ENCODE data around the gene COL13A1.

Gene COL13A1

GRCh38 chr10:69870591-69870990 lies 68.9 kb downstream of the COL13A1 start:
- DNase-seq: no peak

GRCh38 chr10:69871074-69871473 lies 69.4 kb downstream of the COL13A1 start:
- DNase-seq: no peak

GRCh38 chr10:69872323-69872722 lies 70.6 kb downstream of the COL13A1 start:
- no peak for DNase-seq

- no peak for DNase-seq
Measured at GRCh38 chr10:69873135-69873639, 71.5 kb downstream of the COL13A1 start.

- DNase-seq: no peak
Measured at GRCh38 chr10:69874449-69874848, 72.7 kb downstream of the COL13A1 start.

DNA sequence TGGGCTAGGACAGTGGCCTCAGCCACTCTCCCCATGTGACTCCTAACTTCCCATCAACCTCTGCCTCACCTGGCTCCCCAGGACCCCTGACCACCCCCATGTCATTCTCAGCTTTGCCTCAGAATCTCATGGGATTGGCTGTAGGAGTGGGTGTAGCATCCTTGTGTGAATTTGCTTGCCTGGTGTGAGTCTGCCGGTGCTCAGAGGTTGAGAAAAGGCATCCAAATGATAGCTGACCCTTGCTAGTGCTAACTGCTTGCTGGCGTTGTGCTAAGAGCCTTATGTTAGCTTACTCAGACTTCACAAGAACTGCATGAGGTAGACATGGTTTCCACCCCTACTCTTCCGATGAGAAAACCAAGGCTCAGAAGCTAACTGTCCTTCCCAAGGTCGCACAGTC lies 74.2 kb downstream of the COL13A1 start:
- DNase-seq: no peak

DNA sequence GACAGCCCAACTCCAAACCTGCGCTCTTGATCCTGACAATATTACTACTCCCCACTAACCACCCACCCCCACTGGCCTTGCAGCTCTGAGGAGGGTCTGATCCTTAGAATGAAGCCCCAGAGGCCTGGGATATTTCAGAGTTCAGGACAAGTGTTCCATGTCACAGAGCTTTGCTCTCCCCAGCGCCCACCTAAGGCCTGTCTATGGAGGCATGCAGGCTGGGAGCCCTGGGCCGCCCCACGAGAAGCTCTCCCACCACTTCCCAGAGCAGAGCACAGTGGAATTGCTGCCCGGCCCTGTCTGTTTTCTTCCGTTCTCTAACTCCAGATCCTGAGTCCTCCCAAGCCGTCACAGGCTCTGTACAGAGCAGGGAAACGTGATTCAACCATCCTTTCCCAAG lies 74.6 kb downstream of the COL13A1 start:
- DNase-seq: no peak

GRCh38 chr10:69876931-69877330 lies 75.2 kb downstream of the COL13A1 start:
- DNase-seq: no peak

- DNase-seq: no peak
Measured at GRCh38 chr10:69878038-69878437, 76.3 kb downstream of the COL13A1 start.

DNA sequence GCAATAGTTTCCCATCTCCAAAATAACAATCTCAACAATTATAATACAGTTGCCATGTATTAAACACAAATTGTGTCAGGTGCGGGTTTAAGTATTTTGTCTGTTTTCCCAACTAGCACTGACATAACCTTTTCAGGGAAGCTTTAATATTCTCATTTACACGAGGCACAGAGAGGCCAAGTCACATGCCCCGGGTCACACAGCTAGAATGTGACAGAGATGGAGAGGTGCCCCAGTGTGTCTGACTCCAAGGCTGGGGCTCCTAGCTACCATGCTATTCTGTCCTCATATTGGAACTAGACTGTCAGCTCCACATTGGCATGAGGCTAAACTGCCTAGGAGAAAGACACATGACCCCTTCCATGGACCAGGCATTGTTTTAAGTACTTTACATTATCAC lies 77.2 kb downstream of the COL13A1 start:
- DNase-seq: no peak

DNA sequence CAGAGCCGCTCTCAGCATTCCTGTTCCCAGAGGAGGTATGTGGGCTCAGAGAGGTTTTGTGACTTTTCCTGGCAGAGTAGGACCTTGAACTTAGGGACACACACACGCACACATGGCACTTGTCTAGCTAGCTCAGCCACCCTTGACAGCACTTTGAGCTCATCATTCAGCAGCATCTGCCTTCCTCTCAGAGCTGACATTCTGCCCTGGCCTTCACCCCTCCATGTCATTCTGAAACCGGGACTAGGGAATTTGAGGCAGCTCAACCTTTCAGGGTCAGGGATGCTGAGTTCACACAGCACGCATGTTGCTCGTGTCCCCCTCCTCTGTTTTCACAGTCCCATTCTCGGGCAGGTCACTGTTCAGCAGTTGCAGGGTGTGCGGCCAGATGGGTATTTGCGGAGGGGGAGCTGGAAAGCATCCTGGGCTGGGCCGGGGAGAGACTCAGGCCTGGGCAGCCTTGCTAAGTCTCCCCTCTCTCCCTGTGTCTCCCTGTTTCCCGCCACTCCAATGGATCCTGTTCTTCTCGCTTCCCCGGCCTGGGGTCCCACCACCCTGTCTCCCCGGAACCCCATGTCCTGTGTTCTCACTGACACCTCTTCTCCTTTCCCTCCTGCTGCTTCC lies 78.0 kb downstream of the COL13A1 start:
- no peak for DNase-seq

DNA sequence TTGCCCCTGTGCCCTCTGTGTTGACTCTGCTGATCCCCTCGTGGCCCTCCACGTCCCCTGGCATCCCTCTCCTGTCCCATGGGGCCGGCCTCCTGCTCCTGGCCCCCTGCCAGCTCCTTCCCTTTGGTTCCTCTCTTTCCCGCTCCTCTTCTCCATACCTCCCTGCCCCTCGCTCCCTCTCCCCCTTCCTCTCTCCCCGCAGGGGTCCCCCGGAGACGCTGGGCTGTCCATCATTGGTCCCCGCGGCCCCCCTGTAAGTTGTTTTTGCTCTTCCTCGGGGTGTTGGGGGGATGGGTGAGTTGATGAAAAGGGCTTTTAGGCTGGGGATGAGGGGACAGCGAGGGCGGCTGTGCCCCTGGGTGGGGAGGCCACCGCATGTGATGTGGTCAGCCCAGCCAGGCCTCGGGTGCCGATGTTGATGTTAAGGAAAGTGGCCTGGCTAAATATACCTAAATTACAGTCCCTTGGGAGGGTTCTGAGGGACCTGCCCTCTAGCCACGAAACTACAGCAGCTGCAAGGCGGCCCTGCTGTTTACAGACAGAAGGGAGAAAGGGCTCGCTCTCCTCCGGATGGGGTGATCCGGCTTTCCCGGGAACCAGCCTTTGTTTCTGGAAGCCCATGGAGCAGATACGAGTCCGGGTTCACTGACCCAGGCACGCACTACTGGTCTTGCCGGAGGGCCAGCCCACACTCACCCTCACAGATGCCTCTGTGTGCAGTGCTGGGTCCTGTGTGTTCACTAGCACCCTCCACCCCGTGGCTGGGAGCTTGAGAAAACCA lies 78.8 kb downstream of the COL13A1 start:
- no peak for DNase-seq

DNA sequence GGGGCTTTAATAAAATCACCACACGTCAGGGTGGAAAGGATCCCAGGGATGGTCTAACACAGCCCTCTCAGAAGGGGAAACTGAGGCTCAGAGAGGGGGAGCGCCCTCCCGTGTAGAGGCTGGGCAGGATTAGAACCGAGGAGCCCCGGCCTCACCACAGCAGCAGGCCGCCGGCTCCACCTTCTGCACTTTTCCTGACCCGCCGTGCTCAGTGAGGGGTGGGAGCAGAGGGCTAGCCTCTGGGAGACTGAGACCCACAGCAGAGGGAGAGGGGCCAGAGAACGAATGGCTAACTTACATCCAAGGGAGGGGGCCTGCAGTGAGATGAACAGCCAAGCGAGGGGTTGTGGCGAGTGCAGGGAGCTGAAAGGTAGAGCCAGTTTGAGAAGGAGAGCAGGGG lies 79.5 kb downstream of the COL13A1 start:
- DNase-seq: no peak

- no peak for DNase-seq
Measured at GRCh38 chr10:69883310-69884023, 81.8 kb downstream of the COL13A1 start.

GRCh38 chr10:69884024-69884367 lies 82.3 kb downstream of the COL13A1 start:
- no peak for DNase-seq

- no peak for DNase-seq
Measured at GRCh38 chr10:69884686-69885085, 83.0 kb downstream of the COL13A1 start.

DNA sequence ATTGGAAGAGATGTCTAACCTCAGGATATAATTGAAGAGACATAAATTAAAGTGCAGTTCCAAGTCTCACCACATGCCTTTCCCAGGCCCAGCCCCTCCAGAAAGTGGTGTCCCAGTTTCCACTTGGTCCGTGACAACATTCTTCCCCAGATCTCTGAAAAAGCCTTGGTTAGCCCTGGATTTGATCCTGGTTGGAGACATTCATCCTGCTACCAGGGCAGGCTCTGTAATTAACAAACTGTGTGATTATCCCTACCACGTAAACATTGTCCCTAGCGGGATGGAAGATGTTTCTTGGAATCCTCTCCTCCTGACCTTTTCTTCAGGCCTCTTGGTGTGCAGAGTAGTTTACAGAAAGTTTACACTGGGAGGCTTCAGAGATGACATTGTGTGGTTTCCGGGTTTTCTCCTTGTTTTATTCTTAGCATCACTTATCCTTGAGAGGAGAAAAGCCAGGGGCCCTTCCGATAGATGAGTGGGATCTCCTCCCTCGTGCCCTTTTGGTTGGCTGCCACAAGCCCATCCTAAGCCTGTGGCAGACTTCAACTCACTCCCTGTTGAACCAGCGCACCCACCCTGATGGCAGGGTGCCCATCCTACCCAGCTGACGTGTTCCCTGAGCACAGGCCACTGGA lies 83.8 kb downstream of the COL13A1 start:
- DNase-seq: no peak

DNA sequence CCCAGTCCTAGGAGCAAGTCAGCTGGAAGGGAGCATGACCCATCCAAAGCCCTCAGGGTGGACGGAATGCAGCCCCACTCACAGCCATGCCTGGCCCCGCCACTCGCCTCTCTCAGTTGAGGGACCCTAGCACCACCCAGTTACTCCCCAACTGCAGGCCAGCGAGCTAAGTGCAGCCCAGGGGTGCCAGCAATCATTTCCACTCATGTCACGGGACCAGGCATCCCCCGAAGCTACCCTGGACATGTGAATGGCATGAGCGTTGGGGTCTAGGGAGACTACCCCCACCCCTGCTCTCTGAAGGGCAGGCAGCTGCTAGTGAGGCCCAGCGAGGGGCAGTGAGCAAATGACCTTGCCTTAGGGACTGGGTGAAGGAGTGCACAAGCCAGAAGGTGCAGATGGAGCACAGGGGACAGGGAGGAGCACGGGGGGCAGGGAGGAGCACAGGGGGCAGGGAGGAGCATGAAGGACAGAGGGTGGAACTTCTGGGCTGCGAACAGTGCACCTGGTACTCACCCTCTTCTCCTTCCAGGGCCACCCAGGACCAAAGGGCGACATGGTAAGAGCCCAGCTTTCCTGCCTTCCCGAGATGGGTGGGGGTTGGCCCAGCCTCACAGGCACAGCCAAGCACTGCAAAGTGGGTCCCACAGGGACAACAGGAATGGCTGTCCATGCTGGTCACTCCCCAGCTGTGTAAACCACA lies 87.3 kb downstream of the COL13A1 start:
- no peak for DNase-seq

GRCh38 chr10:69890065-69890847 lies 88.5 kb downstream of the COL13A1 start:
- DNase-seq: no peak

DNA sequence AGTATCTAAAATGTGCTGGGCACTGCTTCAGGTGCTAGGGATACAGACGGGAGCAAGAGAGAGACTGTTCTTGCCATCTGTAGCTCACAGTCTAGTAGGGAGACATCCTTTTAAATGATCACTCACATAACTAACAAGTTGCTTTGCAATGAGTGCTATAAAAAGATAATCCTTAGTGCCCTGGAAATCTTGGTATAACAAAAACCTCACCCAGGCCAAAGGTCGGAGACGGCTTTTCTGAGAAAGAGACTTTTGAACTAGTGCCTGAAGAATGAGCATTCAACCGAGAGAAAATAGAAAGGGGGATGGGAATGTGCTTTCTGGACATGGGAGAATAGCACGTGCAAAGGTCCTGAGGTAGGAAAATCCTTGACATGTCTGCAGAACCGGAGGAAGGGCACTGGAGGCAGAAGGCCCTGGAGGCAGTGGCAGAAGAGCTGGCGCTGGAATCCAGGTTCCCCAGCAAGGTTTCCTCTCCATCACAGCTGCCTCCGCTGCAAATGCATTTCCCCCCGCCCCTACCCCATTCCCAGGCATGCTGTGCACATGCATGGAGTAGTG lies 89.4 kb downstream of the COL13A1 start:
- DNase-seq: no peak

- no peak for DNase-seq
Measured at GRCh38 chr10:69892406-69892805, 90.7 kb downstream of the COL13A1 start.

- no peak for DNase-seq
Measured at GRCh38 chr10:69892816-69893215, 91.1 kb downstream of the COL13A1 start.
